Posterior vena cava (tissue), 2 donors: ENCODE results near the gene WDR86. TPM values are rescaled to one million over a fixed set of nuclear protein-coding genes. Genes with fewer than 3 reads are reported as not detected.
A peak's percentile ranks its signal among the peaks of the same experiment; 100 is the strongest.

Experiments used
- DNase-seq: peaks from one replicate; pipeline ENCODE4 v3.0.0-alpha.2; 2020; ENCODE audit warnings: low spot score
- intact Hi-C, 2 donors: fragments of 100-400 bp; cut with DNase I; formaldehyde crosslinking; loops; one replicate each; pipeline versions ENCODE4 v1.14.1 to v1.14.2; 2022 to 2023
- total RNA-seq, 2 donors: library from RNA; stranded (reverse); fragmentation: NEBNext Ultra II Directional; extraction: Animal tissue kit (Norgen Biotek cat#: 25700); gene quantifications; one replicate each; pipeline ENCODE4 v1.2.1, GENCODE V29; 2021
- donor health status: DM: yes; HTN: yes; CAD: no.
- donor health status: DM: yes; HTN: yes; CAD: no.

Gene WDR86
- total RNA-seq, 2 donors from 2014 or later: 4.1 to 6.2 TPM

DNA sequence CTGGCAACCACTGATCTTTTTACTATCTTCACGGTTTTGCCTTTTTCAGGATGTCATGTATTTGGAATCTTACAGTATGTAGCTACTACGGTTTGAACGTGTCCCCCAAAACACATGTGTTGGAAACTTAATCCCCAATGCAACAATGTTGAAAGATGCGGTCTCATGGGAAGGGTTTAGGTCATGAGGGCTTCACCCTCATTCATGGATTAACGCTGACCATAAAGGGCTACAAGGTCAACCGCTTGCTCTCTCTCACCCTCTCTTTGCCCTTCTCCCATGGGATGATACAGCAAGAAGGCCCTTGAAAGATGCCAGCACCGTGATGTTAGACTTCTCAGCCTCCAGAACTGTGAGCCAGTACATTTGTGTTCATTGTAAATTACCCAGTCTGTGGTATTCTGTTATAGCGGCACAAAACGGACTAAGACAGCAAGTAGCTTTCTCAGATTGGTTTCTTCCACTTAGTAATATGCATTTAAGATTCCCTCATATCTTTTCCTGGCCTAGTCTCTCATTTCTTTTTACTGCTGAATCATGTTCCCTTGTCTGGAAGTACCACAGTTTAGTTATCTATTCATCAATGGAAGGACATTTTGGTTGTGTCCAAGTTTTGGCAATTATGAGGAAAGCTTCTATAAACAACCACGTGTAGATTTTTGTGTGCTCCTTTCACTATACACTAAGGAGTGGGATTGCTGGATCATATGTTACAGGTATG lies 33.1 kb upstream of the WDR86 start:
- DNase-seq: no peak

DNA sequence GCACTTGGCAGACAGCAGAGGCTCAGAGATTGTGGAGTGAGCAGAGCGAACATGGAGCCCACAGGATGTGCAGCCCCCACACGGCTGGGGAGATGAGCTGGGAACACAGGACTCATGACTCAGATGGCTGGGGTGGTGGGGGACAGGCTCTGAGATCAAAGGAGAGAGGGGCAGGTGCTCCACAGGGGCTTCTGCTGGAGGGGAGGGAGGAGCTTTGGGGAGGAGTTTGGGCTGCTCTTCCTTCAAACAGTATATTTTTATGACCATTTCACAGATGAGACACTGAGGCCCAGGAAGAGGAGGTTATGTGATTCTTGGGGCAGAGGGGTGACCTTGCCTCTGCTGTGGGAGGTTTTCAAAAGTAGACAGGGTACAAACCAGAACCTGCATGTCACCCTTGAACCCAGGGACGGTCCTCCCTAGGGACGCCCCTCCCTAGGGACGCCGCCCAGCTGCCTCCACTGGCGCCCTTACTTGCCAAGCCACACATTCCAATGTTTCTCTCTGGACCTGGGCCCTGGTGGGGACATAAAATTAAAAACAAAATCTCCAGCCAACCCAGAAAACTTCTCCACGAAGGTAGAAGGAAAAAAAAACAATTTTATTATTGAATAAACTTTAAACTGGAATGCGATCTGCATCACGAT lies 31.1 kb upstream of the WDR86 start:
- peak; percentile 54 for DNase-seq

More for the DNA sequence above, 33.1 kb upstream of the WDR86 start:
- intact Hi-C loops: no loop called here

DNA sequence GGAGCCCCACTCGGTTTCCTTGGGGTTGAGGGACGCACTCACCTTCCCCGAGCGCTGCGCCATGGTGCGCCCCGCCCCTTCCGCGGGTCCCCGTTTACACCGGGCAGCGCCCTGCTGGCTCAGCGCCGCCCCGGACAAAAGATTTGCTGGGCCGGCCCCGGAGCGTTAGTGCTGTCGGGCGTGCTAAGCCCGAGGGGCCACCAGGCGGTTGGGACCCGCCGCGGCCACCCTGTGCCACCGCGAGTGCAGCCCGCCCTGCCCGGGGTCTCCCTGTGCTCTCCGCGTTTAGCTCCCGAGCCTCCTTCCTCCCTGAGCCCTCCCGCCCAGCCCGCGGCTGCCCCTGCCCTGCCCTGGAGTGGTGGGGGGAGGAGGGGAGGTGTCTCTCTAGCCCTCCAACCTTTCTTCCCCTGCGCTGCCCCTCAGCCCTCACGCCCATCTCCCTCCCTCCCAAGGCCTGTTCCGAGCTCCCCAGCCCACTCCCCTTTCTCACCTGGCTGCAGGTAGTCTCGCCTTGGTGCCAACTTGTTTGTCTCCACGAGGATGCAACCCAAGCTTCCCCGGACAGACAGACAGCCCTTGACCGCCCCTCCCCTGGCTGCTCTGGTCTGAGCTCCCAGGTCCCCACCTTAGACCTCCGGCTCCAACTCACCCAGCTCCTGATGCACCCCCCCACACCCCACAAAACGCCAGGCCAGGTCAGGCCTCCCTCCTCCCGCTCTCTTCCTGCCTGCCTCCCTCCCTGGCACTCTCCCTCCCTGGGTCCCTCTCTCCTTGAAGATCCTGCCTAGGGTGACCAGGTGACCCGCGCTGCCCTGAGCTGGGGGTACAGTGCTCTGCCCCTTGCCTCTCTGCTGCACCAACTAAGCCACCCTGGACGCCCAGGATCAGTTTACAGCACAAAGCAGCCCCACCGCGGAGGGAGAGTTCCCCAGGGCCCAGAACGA lies 30.3 kb upstream of the WDR86 start, which contains the start of gene CRYGN:
TSS of gene CRYGN (minus strand) at position 287 of the 944 bp plus-strand sequence. CDS start at position 63, 224 bp downstream.
- intact Hi-C loops: no loop called here
- DNase-seq: no peak

More for the DNA sequence above, 31.1 kb upstream of the WDR86 start:
- intact Hi-C loops: no loop called here

DNA sequence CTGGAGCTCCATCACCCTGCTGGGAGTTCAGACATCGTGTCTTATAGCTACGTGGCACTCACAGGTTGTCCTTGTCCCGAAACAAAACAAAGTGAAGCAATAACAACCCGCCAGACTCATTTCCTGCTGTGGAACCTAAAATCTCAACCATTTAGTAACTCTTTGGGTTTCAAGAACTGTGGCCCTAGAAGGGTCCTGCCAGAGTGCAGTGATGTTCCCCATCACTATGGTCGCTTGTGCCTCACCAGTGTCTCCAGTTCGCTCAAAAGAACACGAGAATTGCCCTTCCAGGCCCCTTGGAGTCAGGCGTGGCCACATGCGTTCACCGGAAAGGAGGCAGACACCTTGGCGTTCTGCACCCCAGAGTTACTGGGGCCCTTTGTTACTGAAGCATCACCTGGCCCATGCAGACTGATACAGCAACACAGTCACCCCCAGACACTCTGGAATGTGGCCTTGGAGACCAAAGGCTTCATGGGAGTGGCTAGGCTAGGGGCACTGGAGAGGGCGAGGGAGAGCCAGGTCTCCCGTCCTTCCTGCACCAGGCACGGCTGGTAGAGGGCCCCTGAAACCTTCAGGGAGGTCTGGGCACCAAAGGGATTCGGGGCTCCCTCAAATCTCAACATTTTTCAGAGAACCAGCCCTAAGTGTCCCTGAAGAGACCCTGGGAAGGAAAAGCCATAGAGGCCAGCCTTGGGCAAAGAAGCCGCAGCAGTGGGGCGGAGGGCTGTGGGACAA lies 29.2 kb upstream of the WDR86 start:
- intact Hi-C loops: no loop called here

DNA sequence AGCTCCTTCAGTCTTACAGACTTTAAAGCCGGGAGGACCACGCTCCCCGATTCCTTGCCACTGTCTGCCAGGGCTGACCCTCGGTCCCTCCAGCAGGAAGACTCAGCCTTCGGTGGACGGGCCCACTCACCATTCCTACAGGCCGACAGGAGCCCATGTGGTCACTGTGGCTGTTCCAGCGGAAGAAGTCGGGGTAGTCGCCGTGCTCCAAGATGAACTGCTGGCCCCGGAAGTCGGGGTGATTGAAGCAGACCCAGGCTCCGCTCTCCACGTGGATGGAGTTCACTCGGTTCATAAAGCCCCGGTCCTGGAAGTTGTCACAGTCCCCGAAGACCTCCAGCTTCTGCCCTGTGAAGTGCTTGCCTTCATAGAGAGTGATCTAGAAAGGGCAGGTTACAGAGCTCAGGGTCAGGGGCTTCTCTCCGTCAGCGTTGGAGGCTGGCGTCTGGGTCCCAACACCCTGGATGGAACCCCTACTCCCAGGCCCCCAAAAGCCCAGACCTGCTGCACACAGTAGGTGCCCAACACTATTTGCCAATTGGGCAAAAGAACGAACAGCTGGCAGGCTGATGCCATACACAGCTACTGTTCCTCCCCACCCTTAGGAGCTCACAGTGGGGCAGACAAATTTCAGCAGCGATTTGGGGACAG lies 28.2 kb upstream of the WDR86 start:
- no peak for DNase-seq

More for the DNA sequence above, 29.2 kb upstream of the WDR86 start:
- DNase-seq: no peak

DNA sequence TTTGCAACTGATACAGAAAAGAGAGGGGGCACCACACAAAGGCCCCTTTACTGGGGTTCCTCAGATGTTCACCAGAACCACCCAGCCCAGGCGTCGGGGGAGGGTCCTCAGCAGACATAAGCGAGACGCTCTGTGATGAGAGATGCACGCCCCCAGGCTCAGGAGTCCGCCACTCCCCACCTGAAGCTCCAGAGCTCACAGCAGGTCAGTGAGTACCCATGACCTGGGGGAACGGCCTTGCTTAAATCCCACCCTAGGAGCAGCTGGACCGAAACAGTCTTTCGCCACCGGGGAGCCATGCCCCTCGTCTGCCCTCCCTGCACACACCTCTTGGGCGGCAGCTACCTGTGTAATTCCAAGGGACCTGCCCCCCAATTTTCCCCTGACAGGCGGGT lies 27.3 kb upstream of the WDR86 start:
- intact Hi-C loops: no loop called here
- DNase-seq: no peak

More for the DNA sequence above, 28.2 kb upstream of the WDR86 start:
- intact Hi-C loops: no loop called here

DNA sequence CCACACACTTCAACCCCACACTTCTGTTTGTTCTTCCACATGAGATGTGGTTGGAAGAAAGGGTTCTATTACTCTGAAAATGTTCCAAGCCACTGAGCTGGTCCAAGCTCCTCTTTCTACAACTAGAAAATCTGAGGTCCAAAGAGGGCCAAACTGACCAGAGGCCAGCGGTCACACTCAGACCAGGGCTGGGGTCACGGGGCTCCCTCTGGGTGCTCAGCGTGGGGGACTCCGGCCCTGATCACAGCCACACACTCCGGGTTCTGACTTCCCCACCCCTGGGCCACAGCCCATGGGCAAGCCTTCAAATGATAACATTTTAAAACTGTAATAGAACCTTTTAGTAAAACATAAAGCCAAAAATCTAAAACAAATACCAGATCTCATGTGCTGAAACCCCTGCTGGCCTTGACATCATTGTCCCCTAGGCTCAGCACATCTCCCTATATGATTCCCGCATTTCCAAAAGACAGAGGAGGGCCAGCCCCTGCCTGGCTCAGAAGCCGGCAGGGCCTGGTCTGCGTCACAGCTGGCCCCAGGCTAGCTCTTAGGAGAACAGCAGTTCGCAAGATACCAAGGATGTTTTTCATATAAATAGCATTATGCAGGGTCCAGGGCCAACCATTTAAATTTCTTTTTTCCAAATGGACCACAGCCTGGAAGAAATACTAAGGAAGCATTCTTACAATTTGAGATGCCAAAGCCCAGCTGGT lies 26.8 kb upstream of the WDR86 start:
- DNase-seq: peak; percentile 90
- intact Hi-C loops: no loop called here

DNA sequence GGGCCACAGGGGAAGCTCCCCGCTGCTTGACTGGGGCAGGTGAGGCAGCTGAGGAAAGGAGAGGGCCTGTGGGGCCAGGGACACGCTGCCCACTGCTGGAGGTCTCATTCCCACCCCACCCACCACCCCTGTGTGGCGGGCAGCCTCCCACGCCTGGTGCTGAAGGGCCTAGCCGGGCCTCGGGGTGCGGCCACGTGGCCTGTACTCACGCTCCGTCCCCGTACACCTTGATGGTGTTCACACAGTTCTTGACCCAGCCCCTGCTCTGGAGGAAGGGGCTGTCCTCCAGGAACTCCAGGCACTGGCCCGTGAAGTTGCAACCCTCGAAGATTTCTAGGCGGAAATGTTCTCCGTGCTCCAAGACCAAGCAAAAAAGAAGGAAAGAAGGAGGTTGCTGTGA lies 26.1 kb upstream of the WDR86 start:
- intact Hi-C loops: no loop called here
- DNase-seq: peak; percentile 73

DNA sequence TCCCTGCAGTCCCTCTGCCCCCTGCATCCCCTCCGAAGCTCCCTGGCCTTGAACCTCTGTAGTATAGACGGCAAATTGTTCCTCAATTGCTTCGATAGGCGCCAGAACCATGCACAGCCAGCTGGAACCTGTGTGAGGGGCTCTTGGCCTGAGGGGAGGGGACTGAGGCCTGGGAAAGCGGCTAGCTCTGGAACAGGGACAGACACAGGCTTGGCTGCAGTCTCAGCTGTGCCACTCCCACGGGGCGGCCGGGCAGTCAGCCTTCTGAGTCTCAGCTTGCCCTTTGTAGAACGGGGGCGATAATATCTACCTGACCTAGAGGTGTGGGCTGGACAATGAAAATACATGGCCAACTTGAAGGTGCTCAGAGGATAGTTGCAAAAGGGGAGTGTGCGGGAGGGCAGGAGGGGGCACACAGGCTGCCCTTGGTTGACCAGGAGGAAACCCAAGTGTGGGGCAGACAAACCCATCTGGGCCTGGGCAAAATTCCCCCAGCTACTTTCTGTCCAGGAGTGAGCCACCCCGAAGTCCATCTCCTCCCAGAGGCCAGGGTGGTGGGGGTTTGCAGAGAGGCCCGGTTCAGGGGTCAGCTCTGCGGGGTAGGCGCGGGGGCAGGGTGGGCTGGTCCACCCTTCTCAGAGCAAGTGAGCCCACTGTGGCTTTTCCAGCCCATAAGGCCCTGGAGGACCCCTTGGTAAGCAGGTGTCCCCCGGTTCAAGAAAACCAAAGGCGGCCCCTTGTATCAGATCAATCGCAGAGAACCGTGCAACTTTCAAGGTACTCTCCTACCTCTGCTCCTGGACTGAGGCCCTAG lies 25.5 kb upstream of the WDR86 start:
- peak; percentile 60 for DNase-seq
- intact Hi-C loops: no loop called here

DNA sequence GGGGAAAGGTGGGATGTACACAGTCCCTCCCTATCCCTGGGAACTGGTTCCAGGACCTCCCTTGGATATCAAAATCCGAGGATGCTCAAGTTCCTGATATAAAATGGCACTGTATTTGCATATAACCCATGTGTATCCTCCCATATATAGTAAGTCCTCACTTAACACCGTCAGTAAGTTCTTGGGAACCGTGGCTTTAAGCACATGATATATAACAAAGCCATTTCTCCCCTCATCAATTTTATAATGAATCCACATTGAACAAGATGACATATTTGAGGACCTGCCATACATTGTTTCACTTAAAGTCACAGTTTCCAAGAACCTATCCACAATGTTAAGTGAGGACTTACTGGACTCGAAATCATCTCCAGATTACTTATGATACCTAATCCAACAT lies 24.7 kb upstream of the WDR86 start:
- no peak for DNase-seq
- intact Hi-C loops: no loop called here

DNA sequence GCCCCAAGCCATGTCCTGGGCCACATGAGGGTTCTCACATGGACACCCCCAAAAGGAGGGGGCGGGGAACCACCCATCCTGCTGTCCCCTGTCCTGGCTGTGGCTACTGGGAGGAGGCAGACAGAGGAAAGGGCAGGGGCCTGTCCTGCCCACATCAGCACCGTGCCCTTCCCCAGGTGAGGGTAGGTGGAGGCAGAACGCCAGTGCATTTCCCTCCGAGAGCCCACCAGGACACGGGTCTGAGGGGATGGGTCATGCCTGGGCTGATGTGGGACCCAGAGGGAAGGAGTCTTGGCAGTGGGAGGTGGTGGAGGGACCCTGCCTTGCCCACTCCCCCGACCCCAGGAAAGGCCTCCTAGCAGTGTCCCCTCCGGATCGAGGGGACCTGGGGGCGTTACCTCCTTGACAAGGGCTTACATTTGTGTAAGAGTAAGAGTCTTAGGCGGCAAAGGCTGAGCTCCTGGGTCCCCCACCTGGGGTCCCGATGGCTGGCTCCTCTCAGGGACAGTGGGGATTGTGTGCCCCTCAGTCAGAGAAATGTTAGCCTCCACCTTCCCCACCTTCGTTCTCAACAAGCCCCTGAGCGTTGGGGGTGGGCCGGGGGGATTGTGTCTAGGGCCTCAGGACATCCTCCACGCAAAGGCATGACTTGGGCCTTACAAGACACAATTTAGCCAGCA lies 24.0 kb upstream of the WDR86 start:
- peak; percentile 47 for DNase-seq
- intact Hi-C loops: loop anchor here in 1 of 2 donors (2.0 kb wide), 1 partner anchor 241 kb away; no protein-coding TSS in a partner anchor

DNA sequence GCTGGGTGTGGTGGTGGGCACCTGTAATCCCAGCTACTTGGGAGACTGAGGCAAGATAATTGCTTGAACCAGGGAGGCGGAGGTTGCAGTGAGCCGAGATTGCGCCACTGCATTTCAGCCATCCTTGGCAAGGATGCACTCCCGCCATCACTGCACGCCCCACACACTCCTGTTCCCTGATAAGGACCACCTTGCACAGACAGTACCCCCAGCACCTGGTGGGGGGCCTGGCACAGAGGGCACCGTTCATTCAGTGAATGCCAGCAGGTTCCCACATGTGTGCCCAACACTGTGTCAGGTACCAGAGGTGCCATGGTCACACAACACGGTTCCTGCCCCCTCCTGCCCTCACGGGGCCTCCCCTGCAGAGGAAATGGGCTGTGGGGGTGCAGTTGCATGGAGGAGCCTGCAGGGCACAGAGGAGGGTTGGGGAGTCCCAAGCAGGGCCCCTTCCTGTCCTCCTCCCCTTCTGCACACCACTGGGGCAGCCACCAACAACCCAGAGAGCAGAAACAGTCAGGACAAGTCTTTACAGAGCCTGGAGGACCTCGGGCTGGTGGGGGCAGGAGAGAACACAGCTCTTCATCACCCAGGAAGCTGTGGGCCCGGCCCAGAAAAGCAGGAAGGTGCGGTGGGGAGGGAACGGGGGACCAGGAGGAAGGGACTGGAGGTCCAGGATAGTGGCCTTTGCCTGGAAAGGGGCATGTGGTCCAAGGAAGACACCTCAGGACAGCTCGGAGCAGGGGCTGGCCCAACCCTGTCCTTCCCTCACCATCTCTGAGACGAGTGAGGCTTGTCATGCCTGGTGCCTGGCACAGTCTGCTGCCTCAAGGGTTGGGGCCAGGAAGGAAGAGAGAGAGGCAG lies 23.1 kb upstream of the WDR86 start:
- intact Hi-C loops: loop anchor here in 1 of 2 donors (2.0 kb wide), 1 partner anchor 240 kb away; no protein-coding TSS in a partner anchor
- DNase-seq: peak; percentile 64

DNA sequence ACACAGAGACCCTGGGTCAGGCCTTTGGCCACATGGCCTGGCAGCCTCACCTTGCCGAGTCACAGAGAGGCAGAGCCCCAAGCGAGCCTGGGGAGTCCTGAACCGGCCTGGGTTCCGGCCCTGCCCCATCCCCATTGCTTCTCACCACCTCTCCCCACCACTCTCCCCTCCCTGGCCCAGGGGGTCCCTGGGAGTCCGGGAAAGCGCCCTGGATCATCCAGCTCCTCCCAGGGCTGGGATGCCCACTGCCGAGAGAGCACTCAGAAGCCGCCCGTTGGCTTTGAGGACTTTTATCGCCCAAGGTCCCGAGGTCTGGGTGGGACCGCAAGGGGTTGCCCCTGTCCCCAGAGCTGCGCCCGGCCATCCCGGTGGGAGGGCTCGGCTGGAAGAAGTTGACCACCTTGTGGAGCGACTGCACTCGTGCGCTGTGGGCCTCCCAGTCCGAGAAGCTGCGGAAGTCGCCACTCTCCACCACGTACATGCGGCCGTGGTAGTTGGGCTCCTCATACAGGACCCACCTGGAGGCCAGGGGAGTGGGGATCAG lies 22.0 kb upstream of the WDR86 start:
- intact Hi-C loops: loop anchor here in 1 of 2 donors (2.0 kb wide), 1 partner anchor 239 kb away; no protein-coding TSS in a partner anchor
- DNase-seq: peak; percentile 78

DNA sequence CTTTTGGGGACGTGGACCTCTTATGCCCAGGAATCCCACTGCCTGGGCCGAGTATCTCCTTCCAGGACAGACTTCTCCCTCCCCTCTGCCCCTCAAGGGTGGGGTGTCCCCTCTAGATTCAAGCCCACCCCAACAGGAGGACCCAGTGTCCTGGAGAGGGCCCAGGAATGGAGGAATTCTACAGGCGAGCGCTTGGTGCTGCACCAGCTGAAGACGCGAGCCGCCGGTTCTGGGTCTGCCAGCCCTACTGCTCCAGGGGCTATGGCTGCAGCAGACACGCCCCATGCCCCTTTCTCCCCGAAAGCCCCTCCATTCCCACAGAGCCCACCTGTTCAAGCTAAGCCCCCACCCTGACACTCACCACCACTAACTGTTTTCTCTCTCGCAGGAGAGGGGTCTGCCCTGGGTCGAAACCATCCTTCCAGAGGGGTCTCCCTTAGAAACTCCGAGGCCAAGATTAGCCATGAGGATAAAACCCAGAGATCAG lies 21.5 kb upstream of the WDR86 start:
- DNase-seq: peak; percentile 68
- intact Hi-C loops: no loop called here
